ENCODE measurements around the gene MARCHF3.

The MARCHF3 gene

GRCh38 chr5:127042593-127042992, 12.2 kb upstream of the MARCHF3 start:
- H3K27me3 ChIP-seq (ENCODE audit: insufficient read depth, low read length), result 0 out of 2 replicates have a peak, but pooled peaks cover 5% of the 10 kb centered on the region
- no peaks in the 10 kb centered on the region for H3K9me3 ChIP-seq (ENCODE audit: insufficient read depth, low read depth, low read length)
- no peak overlapping the region for H3K9ac ChIP-seq (ENCODE audit: low read depth, low read length)
- H3K27ac ChIP-seq (ENCODE audit: low read length), result no peak overlapping the region
- no peak overlapping the region for H3K4me3 ChIP-seq (ENCODE audit: low read length)
- no peaks in the 10 kb centered on the region for H3K36me3 ChIP-seq (ENCODE audit: insufficient read depth, low read depth, low read length)
- H3K4me1 ChIP-seq (ENCODE audit: insufficient read depth, low read length), result peaks cover 18% of the 10 kb centered on the region

- peak overlapping the region; percentile 33 for H3K4me3 ChIP-seq (ENCODE audit: low read length)
- H3K9ac ChIP-seq (ENCODE audit: low read depth, low read length), result peak overlapping the region; percentile 41; the same call in 1 of the 2 replicates
- H3K9me3 ChIP-seq (ENCODE audit: insufficient read depth, low read depth, low read length), result no peaks in the 10 kb centered on the region
- no peaks in the 10 kb centered on the region for H3K36me3 ChIP-seq (ENCODE audit: insufficient read depth, low read depth, low read length)
- H3K27ac ChIP-seq (ENCODE audit: low read length), result no peak overlapping the region
- peaks cover 18% of the 10 kb centered on the region for H3K4me1 ChIP-seq (ENCODE audit: insufficient read depth, low read length)
- no peaks in the 10 kb centered on the region for H3K27me3 ChIP-seq (ENCODE audit: insufficient read depth, low read length)
Measured at GRCh38 chr5:127041571-127041970, 11.2 kb upstream of the MARCHF3 start.

GRCh38 chr5:127040796-127041520, 10.6 kb upstream of the MARCHF3 start:
- Histone ChIP-seq H3K9ac (ENCODE audit: low read depth, low read length) (peak overlapping the region; percentile 41; the same call in 1 of the 2 replicates), H3K9me3 (ENCODE audit: insufficient read depth, low read depth, low read length) (no peaks in the 10 kb centered on the region), H3K4me1 (ENCODE audit: insufficient read depth, low read length) (peaks cover 18% of the 10 kb centered on the region), H3K4me3 (ENCODE audit: low read length) (peak overlapping the region; percentile 33), H3K27ac (ENCODE audit: low read length) (no peak overlapping the region), H3K27me3 (ENCODE audit: insufficient read depth, low read length) (no peaks in the 10 kb centered on the region), H3K36me3 (ENCODE audit: insufficient read depth, low read depth, low read length) (no peaks in the 10 kb centered on the region)

- Histone ChIP-seq H3K36me3 (ENCODE audit: insufficient read depth, low read depth, low read length) (no peaks in the 10 kb centered on the region), H3K4me1 (ENCODE audit: insufficient read depth, low read length) (peaks cover 18% of the 10 kb centered on the region), H3K9me3 (ENCODE audit: insufficient read depth, low read depth, low read length) (no peaks in the 10 kb centered on the region), H3K4me3 (ENCODE audit: low read length) (no peak overlapping the region), H3K27ac (ENCODE audit: low read length) (no peak overlapping the region), H3K9ac (ENCODE audit: low read depth, low read length) (no peak overlapping the region), H3K27me3 (ENCODE audit: insufficient read depth, low read length) (peaks cover 4% of the 10 kb centered on the region; the same call in 1 of the 2 replicates)
Measured at GRCh38 chr5:127038550-127038949, 8.2 kb upstream of the MARCHF3 start.

- Histone ChIP-seq H3K36me3 (ENCODE audit: insufficient read depth, low read depth, low read length) (no peaks in the 10 kb centered on the region), H3K27ac (ENCODE audit: low read length) (no peak overlapping the region), H3K4me1 (ENCODE audit: insufficient read depth, low read length) (peaks cover 9% of the 10 kb centered on the region; the same call in 1 of the 2 replicates), H3K9me3 (ENCODE audit: insufficient read depth, low read depth, low read length) (no peaks in the 10 kb centered on the region), H3K27me3 (ENCODE audit: insufficient read depth, low read length) (peaks cover 48% of the 10 kb centered on the region), H3K9ac (ENCODE audit: low read depth, low read length) (no peak overlapping the region), H3K4me3 (ENCODE audit: low read length) (no peak overlapping the region; the same call in 1 of the 2 replicates)
Measured at GRCh38 chr5:127031863-127032232, 1.5 kb upstream of the MARCHF3 start.

GRCh38 chr5:127031147-127031862, 947 bp upstream of the MARCHF3 start:
- Histone ChIP-seq H3K27me3 (ENCODE audit: insufficient read depth, low read length) (peaks cover 48% of the 10 kb centered on the region), H3K27ac (ENCODE audit: low read length) (no peak overlapping the region), H3K9me3 (ENCODE audit: insufficient read depth, low read depth, low read length) (no peaks in the 10 kb centered on the region), H3K36me3 (ENCODE audit: insufficient read depth, low read depth, low read length) (no peaks in the 10 kb centered on the region), H3K4me1 (ENCODE audit: insufficient read depth, low read length) (peaks cover 13% of the 10 kb centered on the region; the same call in 1 of the 2 replicates), H3K4me3 (ENCODE audit: low read length) (peak overlapping the region; percentile 78), H3K9ac (ENCODE audit: low read depth, low read length) (peak overlapping the region; percentile 63; the same call in 1 of the 2 replicates)

- Histone ChIP-seq H3K27ac (ENCODE audit: low read length) (no peak overlapping the region), H3K27me3 (ENCODE audit: insufficient read depth, low read length) (peaks cover 48% of the 10 kb centered on the region), H3K4me3 (ENCODE audit: low read length) (peak overlapping the region; percentile 78), H3K36me3 (ENCODE audit: insufficient read depth, low read depth, low read length) (no peaks in the 10 kb centered on the region), H3K9me3 (ENCODE audit: insufficient read depth, low read depth, low read length) (no peaks in the 10 kb centered on the region), H3K9ac (ENCODE audit: low read depth, low read length) (peak overlapping the region; percentile 21; the same call in 1 of the 2 replicates), H3K4me1 (ENCODE audit: insufficient read depth, low read length) (peaks cover 13% of the 10 kb centered on the region; the same call in 1 of the 2 replicates)
Measured at GRCh38 chr5:127029581-127030258, 638 bp downstream of the MARCHF3 start.

- Histone ChIP-seq H3K27me3 (ENCODE audit: insufficient read depth, low read length) (peaks cover 48% of the 10 kb centered on the region), H3K27ac (ENCODE audit: low read length) (no peak overlapping the region), H3K4me3 (ENCODE audit: low read length) (peak overlapping the region; percentile 78), H3K9ac (ENCODE audit: low read depth, low read length) (no peak overlapping the region), H3K4me1 (ENCODE audit: insufficient read depth, low read length) (peaks cover 13% of the 10 kb centered on the region; the same call in 1 of the 2 replicates), H3K36me3 (ENCODE audit: insufficient read depth, low read depth, low read length) (no peaks in the 10 kb centered on the region), H3K9me3 (ENCODE audit: insufficient read depth, low read depth, low read length) (no peaks in the 10 kb centered on the region)
Measured at GRCh38 chr5:127028822-127029457, 1.4 kb downstream of the MARCHF3 start.

GRCh38 chr5:127027539-127027938, 2.8 kb downstream of the MARCHF3 start:
- Histone ChIP-seq H3K9ac (ENCODE audit: low read depth, low read length) (no peak overlapping the region), H3K4me3 (ENCODE audit: low read length) (no peak overlapping the region), H3K27me3 (ENCODE audit: insufficient read depth, low read length) (peaks cover 34% of the 10 kb centered on the region), H3K36me3 (ENCODE audit: insufficient read depth, low read depth, low read length) (no peaks in the 10 kb centered on the region), H3K27ac (ENCODE audit: low read length) (no peak overlapping the region), H3K4me1 (ENCODE audit: insufficient read depth, low read length) (peaks cover 13% of the 10 kb centered on the region; the same call in 1 of the 2 replicates), H3K9me3 (ENCODE audit: insufficient read depth, low read depth, low read length) (no peaks in the 10 kb centered on the region)

- H3K4me1 ChIP-seq (ENCODE audit: insufficient read depth, low read length), result peaks cover 6% of the 10 kb centered on the region; the same call in 1 of the 2 replicates
- no peak overlapping the region for H3K9ac ChIP-seq (ENCODE audit: low read depth, low read length)
- no peak overlapping the region for H3K4me3 ChIP-seq (ENCODE audit: low read length)
- no peaks in the 10 kb centered on the region for H3K36me3 ChIP-seq (ENCODE audit: insufficient read depth, low read depth, low read length)
- no peaks in the 10 kb centered on the region for H3K9me3 ChIP-seq (ENCODE audit: insufficient read depth, low read depth, low read length)
- peaks cover 20% of the 10 kb centered on the region for H3K27me3 ChIP-seq (ENCODE audit: insufficient read depth, low read length)
- no peak overlapping the region for H3K27ac ChIP-seq (ENCODE audit: low read length)
Measured at GRCh38 chr5:127026166-127026565, 4.2 kb downstream of the MARCHF3 start.

- no peaks in the 10 kb centered on the region for H3K9me3 ChIP-seq (ENCODE audit: insufficient read depth, low read depth, low read length)
- peaks cover 17% of the 10 kb centered on the region for H3K27me3 ChIP-seq (ENCODE audit: insufficient read depth, low read length)
- no peak overlapping the region for H3K4me3 ChIP-seq (ENCODE audit: low read length)
- peaks cover 6% of the 10 kb centered on the region; the same call in 1 of the 2 replicates for H3K4me1 ChIP-seq (ENCODE audit: insufficient read depth, low read length)
- no peak overlapping the region for H3K27ac ChIP-seq (ENCODE audit: low read length)
- no peaks in the 10 kb centered on the region for H3K36me3 ChIP-seq (ENCODE audit: insufficient read depth, low read depth, low read length)
- H3K9ac ChIP-seq (ENCODE audit: low read depth, low read length), result no peak overlapping the region
Measured at GRCh38 chr5:127025467-127025866, 4.9 kb downstream of the MARCHF3 start.

Data from iPS-20b (cell line).